GM18909 (cell line): Measurements from ENCODE around the gene NSRP1.
"Not testable (repeated sequence)": the region's sequence is repeated elsewhere in the genome, so short reads cannot be mapped to it uniquely, and the experiment has no call there.

Source experiments
- ATAC-seq: cut with Tn5 transposase; IDR thresholded peaks from one replicate; pipeline ENCODE4 v1.9.1; 2021; ENCODE audit warnings: mild to moderate bottlenecking; ENCODE audit not compliant: unreplicated experiment, poor library complexity

The NSRP1 gene

DNA sequence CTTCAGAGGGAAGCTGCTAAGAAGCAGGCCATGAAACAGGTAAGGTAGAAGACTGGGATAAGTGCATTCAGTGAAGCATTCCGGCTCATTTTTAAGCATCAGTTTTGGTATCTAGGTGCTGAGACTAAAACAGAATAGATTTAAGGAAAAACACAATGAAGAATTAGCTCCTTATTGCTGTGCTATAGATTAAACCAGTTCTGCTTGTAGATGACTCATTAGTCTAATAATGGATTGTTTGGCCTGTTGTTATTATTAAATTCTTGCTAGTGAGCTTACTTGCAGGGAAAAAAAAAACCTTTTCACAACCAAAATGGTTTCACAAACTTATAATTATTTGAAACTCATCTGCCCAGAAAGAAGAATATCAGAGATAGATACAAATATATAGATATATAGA is 55.9 kb downstream of the NSRP1 start:
- ATAC-seq = no peak

DNA sequence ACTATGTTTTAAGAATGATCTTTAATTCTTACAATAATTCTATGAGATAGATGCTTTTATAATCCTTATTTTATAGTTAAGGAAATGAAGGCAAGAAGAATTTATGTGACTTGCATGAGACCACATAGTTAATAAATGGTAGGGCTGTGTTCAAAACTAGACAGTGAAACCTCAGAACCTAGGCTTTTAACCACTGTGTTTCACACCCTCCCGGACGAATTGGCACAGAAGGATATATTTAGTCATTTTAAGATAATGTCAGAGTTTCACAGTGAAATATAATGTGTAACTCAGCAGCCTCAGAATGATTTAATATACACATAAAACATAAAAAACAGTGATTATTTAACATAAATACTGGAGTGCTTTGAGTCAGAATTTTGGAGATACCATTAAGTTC is 57.0 kb downstream of the NSRP1 start:
- ATAC-seq = peak; percentile 74

DNA sequence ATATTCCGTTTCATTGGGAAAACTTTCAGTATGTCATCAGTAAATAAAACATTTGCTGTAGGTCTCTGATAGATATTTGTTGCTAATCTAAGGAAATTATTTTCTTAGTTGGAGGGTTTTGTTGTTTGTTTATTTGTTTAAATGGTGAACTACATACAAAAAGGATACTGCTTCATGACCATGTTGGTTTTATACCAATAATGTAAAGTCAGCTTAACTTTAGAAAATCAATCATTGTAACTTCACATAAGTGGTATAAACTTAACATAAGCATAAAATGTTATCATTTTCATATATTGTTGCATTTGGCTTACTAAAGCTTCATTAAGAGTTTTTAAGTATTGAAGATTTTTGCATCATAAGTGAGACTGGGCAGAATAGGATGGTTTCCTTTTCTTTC is 57.9 kb downstream of the NSRP1 start:
- ATAC-seq = no peak

DNA sequence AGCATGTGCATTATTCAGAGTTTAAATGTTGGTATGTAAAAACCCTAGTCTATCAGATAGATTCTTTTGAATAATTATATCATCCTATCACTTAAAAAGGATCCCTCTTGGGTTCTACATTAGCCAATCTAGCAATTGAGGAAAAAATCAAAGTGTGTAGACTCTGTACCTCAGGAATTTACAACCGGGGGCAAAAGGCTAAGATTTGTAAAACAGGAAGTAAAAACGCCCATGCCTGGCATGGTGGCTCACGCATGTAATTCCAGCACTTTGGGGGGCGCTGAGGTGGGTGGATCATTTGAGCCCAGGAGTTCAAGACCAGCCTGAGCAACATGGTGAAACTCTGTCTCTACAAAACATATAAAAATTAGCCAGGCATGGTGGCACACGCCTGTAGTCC is 60.2 kb downstream of the NSRP1 start:
- no peak for ATAC-seq

DNA sequence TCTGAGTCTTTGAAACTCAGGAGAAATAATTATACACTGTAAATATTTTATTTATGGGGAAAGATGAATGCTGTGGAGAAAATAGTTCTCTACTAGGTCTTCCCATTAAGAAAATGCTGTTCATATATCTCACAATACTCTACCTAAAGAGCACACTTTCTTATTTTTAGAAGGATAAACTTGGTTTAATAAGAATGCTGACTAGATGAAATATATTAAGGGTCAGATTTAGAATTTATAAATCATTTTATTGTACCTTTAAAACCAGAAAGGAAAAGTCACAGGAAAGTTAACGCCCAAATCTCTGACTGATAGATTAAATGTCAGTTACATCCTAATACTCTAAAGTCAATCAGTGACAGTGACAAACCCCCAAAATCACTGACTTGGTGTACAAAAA is 70.1 kb downstream of the NSRP1 start:
- ATAC-seq = no peak

DNA sequence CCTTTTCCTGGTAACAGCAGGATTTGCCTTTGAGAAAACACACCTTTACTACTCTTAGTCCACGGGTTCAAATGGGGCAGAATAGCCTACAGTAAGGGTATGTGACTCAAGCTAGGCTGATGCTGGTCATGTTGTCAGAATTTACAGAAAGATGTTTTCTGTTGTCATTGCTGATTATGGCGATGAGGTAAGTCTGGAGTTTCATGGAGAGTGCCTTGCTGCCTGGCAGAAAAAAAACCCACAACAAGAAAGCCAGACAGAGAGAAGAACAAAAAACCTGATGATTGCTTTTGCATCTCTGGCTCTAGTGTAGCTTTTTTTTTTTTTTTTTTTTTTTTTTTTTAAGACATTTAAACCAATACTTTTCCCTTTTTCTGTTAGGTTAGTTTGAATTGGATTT is 71.0 kb downstream of the NSRP1 start:
- ATAC-seq = no peak

DNA sequence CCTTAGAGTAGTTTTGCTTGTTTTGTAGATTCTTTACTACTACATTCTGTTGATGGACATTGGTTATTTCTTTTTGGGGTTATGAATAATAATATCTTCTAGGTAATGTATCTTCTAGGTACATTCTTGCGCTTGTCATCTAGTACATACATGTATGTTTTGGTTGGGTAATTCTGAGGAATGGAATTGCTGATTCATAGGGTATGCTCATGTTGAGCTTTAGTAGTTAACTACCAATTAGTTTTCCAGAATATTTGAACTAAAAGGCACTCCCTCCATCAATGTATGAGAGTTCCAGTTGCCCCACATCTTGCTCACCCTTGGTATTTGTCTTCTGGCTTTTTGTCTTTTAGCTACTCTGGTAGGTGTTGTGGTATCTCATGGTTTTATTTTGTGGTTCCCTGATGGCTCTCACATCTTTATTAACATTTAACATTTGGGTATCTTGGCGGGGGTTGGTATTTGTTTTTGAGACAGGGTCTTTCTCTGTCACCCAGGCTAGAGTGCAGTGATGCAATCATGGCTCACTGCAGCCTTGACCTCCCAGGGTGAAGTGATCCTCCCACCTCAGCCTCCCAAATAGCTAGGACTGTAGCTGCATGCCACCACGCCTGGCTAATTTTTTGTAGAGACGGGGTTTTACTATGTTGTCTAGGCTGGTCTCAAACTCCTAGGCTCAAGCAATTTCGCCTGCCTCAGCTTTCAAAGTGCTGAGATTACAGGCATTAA is 71.8 kb downstream of the NSRP1 start:
- no peak for ATAC-seq

DNA sequence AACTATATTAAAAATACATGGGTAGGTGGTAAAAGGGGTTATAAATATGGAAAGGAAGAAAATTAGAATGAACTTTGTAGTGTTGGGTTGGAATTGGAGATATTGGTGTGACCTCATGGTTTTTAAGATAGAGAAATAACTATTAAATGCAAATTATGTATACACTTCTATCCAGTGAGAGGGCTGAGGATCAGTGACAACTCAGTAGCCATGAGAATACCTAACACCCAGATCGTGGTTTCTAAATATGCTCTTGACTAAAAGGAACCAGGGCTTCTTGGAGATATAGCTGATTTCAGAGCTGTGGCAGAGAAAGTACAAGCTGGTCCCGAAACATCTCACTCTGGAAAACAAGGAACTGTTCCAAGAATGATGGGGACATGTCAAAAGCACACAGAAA is 74.5 kb downstream of the NSRP1 start:
- no peak for ATAC-seq

DNA sequence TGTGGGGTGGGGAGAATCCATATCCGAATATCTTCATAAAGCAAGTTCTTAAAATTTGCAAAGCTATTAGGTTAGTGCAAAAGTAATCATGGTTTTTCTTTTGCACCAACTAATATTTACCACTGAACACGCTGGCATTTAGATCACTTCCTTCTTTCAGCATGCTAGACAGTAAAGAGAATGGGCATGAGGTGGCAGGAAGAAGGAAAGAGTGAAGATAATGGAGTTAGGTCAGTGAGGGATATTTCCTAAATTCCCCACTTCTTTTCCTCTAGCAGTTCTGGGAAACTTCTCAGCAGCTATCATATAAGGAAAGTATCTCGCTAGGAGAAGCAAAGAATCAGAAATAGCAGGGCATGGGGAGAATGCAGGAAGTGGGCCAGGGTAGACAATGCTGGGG is 79.9 kb downstream of the NSRP1 start:
- no peak for ATAC-seq

DNA sequence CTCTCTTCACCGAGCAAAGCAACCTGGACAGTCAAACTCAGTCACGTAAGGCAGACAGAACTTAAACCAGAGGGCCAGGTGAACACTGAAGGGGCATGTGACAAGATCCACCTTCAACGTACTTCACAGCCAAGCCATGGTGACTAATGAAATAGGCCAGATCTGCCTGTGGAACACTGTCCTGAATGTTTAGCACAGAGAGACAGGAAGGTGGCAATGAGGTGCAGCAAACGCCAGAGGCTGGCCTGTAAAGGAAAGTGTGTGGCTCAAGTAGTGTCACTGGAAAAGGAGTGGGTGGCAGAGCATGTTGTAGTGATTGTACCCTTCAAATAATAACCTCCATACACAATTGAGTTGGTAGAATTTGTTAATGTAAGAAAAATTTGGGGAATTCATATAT is 80.8 kb downstream of the NSRP1 start:
- ATAC-seq = no peak

DNA sequence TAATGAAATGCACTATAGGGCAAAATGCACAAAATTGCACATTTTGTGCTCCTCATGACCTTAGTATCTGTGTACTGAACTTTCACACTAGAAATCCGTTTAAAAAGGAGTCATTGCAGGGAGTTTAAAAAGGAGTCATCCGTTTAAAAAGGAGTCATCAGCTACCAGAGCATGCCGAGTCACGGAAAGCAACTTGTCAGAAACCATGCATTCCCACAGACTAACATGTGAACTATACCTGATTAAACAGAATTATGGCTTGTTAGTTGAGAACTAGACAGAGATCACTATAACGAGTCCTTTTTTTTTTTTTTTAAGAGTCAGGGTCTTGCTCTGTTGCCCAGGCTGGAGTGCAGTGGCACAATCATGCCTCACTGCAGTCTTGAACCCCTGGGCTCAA is 83.0 kb downstream of the NSRP1 start:
- no peak for ATAC-seq

DNA sequence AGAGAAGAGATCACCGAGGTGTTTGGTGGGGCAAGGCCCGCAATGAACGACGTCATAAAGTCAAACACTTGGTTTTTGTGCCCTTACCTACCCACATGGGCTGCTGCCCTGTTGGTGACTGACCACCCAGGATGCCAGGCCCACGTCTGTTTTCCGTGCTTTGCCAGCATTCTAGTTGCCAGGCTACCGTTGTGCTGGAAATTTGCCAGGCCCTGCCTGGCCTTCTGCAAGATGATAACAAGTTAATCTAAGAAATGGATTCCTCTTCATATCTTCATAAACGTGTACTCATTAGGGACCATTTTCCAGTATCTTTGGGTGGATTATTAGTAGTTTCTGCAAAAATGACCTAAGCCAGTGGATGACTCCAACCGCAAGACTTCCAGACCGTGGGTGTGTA is 83.5 kb downstream of the NSRP1 start:
- ATAC-seq = no peak

DNA sequence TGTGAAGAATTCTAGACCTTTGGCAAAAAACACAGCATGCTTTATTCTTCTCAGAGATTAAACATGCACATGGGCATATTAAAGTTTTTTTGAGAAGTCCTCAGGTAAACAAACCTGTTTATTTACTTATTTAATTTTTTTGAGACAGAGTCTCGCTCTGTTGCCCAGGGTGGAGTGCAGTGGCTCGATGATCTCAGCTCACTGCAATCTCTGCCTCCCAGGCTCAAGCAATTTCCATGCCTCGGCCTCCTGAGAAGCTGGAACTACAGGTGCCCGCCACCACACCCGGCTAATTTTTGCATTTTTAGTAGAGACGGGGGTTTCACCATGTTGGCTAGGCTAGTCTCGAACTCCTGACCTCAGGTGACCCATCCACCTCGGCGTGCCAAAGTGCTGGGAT is 84.0 kb downstream of the NSRP1 start:
- ATAC-seq = not testable (repeated sequence)

DNA sequence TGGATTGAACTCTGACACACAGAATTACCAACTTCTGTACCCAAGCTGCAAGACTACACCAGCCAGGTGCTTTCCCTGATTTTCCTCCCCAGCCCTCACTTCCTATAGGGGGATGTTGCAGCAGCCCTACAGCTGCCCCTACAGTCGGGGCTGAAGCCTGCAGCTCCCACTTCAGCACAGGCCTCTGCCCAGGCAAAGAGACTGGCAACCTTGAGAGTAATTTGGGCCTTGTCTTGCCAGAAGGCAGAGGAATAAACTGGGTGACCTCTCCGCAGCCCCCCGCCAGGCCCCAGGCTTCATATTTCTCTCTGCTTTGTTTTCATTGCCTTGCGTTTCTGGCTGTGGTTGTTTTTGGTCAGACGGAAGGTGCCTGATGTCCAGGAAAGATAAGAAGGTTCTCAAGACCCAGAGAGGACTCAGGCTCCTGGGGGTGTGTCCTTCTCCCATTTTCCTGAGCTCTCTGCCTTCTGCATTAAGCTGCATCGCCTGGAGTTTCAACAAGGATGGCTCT is 86.9 kb downstream of the NSRP1 start:
- no peak for ATAC-seq

DNA sequence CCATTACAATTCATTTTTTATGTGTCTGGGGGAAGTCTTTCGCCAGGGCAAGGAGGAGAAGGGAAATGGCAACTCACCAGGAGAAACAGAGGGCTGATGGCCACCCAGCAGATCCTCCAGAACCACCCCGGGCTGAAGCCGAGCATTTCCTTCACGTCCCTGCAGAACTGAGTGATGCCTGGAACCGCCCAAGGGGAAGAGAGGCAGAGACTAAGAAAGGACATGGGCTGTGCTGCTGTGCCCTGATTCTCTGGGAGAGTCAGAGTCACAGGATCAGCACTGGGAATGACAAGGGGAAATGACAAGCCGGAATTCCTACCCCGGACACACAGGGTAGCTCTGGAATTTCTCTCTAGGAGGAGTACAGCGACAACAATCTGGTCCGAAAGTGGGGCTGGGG is 91.0 kb downstream of the NSRP1 start:
- ATAC-seq = no peak

DNA sequence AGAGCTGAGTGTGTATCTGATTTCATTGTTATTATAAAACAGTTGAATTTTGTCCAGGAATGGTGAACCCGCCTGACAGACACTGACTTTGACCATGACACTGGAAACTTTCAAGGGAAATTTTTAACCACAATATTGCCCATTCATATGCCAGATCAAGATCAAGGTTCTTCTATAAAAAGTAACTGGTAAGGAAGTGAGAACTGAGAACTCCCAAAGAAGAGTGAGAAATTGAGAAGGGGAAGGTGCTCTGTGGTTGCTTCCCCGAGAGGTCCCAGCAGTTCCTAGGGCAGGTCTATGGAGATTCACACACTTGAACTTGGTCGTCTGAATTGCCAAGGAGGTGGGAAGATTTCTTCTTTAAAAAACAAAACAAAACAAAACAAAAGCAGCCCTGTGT is 91.6 kb downstream of the NSRP1 start:
- ATAC-seq = no peak

DNA sequence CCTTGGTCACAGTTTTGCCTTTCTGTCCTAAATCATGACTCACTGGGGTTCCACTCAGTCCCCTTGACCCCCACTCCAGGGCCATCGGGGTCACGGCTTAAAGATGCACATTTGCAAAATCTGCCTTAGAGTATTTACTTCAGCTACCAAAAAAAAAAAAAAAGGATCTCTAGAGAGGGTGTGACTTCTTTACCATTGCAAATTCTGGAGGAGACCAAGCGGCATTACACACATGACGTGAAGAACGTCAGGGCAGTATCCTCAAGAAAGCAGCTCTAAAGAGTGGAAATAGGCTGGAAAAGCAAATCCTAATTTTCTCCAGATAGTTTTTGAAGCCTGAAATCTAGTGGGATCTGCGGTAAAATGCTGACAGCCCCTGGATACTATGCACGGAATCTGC is 93.3 kb downstream of the NSRP1 start:
- no peak for ATAC-seq

DNA sequence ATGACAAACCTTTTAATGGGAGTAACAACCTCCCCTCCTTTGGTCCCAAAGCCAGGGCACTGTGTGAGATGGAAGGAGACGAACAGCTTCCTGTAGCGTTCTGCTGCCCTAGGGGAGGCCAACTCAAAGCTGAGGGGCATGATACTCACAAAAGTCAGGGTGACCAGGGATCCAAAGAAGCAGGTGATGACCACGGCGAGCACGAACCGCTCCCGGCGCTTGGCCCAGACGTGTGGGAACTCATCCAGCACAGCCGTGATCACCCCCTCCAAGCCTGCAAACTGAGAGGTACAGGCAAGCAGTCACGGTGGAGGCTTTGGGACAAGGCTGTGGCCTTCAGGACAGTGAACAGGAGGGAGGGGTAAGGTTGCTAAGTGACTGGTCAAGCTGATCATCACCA is 93.8 kb downstream of the NSRP1 start:
- no peak for ATAC-seq

DNA sequence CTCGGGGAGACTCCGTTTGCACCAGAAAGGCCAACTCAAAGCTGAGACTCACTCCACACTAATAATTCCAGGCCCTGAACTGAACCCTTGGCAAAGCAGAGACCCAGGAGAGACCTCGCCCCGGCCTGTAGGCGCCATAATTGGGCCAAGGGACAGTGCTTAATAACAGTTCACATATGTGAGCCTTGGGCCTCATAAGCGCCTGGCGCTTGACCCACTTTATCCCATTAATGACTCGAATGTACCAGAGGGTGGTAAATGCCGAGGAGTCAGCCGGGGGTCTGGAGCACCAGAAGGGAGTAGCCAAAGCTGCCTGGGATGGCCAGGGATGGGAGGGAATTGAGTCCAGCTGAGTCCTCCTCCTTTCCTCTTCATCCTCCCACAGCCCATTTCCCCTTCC is 94.3 kb downstream of the NSRP1 start:
- no peak for ATAC-seq

DNA sequence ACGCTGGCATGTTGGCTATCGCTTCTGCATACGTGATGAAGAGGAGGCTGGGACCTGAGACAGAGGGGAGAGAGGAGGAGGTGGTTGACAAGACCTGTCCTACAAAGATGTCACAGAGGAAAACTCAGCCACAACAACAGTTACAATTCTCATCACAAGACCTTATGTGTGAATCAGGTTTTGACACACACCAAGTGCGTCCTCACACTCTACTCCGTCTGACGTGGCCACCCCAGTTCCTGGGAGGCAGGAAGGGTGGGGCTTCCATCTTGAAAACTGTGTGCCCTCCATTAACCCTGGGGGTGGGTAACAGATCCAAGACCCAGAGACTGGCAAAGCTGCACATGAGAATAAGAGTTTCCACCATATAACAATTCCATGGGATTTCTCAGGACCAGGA is 94.8 kb downstream of the NSRP1 start:
- no peak for ATAC-seq

DNA sequence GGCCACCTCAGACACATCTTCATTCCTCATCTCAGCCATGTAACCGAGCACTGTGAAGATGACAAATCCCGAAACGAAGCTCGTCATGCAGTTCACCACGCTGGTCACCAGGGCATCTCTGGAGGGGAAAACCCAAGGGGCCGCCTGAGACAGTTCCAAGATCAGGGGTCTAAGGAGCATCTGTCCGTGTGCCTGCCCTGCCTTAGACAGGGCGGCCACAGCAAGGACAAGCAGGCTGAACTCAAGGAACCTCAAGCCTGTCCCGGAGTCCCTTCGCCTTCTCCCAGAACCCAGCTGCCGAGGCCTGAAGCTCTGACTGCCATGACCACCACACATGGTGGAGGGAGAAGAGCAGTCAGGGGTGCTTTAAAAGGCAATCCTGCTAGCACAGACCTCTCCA is 96.1 kb downstream of the NSRP1 start:
- ATAC-seq = peak; percentile 78

DNA sequence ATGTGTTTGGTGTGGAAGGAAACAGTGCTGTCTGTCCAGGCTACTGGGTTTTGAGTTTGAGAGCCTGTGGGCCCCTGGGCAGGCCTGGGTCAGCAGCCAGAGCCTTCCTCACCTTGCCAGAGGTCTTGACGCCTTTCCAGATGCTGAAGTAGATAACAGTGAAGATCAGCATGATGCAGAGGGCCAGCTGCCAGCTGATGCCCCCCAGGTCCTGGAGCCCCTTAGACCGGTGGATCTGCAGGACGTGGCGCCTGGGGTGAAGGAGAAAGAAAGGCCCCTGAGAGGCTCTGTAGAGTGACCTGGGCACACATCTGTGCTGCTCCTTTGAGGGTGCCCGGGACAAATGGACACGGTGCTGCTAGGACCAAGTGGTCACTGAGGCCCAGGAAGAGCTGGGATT is 100.4 kb downstream of the NSRP1 start:
- no peak for ATAC-seq
